Measurements from ENCODE around the gene ENDOG. TPM values are rescaled to one million over a fixed set of nuclear protein-coding genes. Genes with fewer than 3 reads are reported as not detected.
"Not testable (repeated sequence)": the region's sequence is repeated elsewhere in the genome, so short reads cannot be mapped to it uniquely, and the experiment has no call there.

ENDOG gene
- total RNA-seq, 2 donors from 2014 or later, result 22.4 to 24.9 TPM

GRCh38 chr9:128870128-128870940 is 52.0 kb downstream of the ENDOG start:
- Histone ChIP-seq H3K27ac (no peak overlapping the region), H3K4me1 (no peaks in the 10 kb centered on the region), H3K4me3 (no peak overlapping the region), H3K9me3 (no peaks in the 10 kb centered on the region), H3K36me3 (replicated peaks in 1 of 2; ENCODE audit: insufficient read depth in 1 of 2, low read depth in 2 of 2) (no peaks in the 10 kb centered on the region), H3K27me3 (no peaks in the 10 kb centered on the region)
- DNase-seq, result no peak
- intact Hi-C loops (cut with DNase I), result no loop called here
- no peak for ATAC-seq
- 83% methylated on average over 7 of the region's 7 CpGs for WGBS, 2 donors
- TF ChIP-seq CTCF (IDR thresholded peaks at IDR 0.05), result no peak
- no peak for TF ChIP-seq POLR2A (IDR thresholded peaks at IDR 0.05)

- H3K36me3 ChIP-seq (replicated peaks in 1 of 2; ENCODE audit: insufficient read depth in 1 of 2, low read depth in 2 of 2); H3K9me3 ChIP-seq; H3K27me3 ChIP-seq; H3K27ac ChIP-seq; intact Hi-C loops (cut with DNase I); DNase-seq; H3K4me3 ChIP-seq; H3K4me1 ChIP-seq; ATAC-seq: not testable (repeated sequence)
- 83 to 84% methylated on average over 7 of the region's 7 CpGs for WGBS, 2 donors
Observed at GRCh38 chr9:128870941-128871265, 52.6 kb downstream of the ENDOG start.

Other genes starting within 250 kb of the ENDOG start
- 10 to 100 TPM; 58.1 to 62.3 TPM for gene DYNC2I2, start 161.7 kb upstream of the ENDOG start, total RNA-seq
- 10 to 100 TPM; 70.9 to 87.2 TPM for gene SET, start 129.3 kb upstream of the ENDOG start, total RNA-seq
- gene PKN3, start 116.0 kb upstream of the ENDOG start, total RNA-seq, result 10 to 100 TPM in 1 of 2 donors, 1 to 10 TPM in 1; 4.9 to 10.2 TPM
- gene ZDHHC12, start 94.4 kb upstream of the ENDOG start, total RNA-seq, result 10 to 100 TPM; 21.1 to 64.9 TPM
- 10 to 100 TPM; 25.7 to 41.9 TPM for gene ZER1, start 46.6 kb upstream of the ENDOG start, total RNA-seq
- 10 to 100 TPM; 17.5 to 19.5 TPM for gene TBC1D13, start 31.2 kb upstream of the ENDOG start, total RNA-seq
- 10 to 100 TPM; 16.2 to 16.3 TPM for gene SPOUT1, start 11.3 kb downstream of the ENDOG start, total RNA-seq
- 1 to 10 TPM; 2.6 to 4.3 TPM for gene KYAT1, start 63.5 kb downstream of the ENDOG start, total RNA-seq
- gene LRRC8A, start 63.6 kb downstream of the ENDOG start, total RNA-seq, result 10 to 100 TPM; 21.0 to 23.7 TPM
- 10 to 100 TPM; 48.8 to 65.3 TPM for gene PHYHD1, start 102.5 kb downstream of the ENDOG start, total RNA-seq
- gene DOLK, start 129.1 kb downstream of the ENDOG start, total RNA-seq, result 10 to 100 TPM in 1 of 2 donors, 1 to 10 TPM in 1; 8.0 to 12.2 TPM
- gene NUP188, start 129.2 kb downstream of the ENDOG start, total RNA-seq, result 10 to 100 TPM; 15.2 to 18.9 TPM
- gene SH3GLB2, start 209.8 kb downstream of the ENDOG start, total RNA-seq, result 100 to 1,000 TPM; 104 to 108 TPM
- gene MIGA2, start 218.1 kb downstream of the ENDOG start, total RNA-seq, result 10 to 100 TPM; 11.9 to 36.6 TPM